HEK293 (cell line): ENCODE data around the gene CDK4.

ENCODE experiments used
- CTCF ChIA-PET: fragments of 350-600 bp; formaldehyde crosslinking; extraction: SDS; loops from one replicate; lab custom pipeline; 2021; ENCODE audit warnings: antibody characterized with exemption; lab: Yijun Ruan, JAX
- POLR2A ChIA-PET: fragments of 300-600 bp; formaldehyde crosslinking; extraction: SDS; loops from one replicate; lab custom pipeline; 2020; ENCODE audit warnings: antibody characterized with exemption, inconsistent platforms; lab: Yijun Ruan, JAX
- H3K27ac ChIP-seq: fragments of 200-500 bp; sonication (Bioruptor generic); 2 replicates; pipeline ENCODE4 v1.5.1; 2014; ENCODE audit warnings: low read depth, low read length, control low read depth, inconsistent platforms; ENCODE audit errors: extremely low read depth
- H3K36me3 ChIP-seq, 2 experiments: fragments of 200-500 bp in 1 of 2; sonication (Bioruptor generic) in 1 of 2; 1 replicate in 1 of 2; 2 replicates in 1 of 2; pipeline ENCODE4 v1.5.1; 2014 to 2017; ENCODE audit warnings: inconsistent platforms in 2 of 2, low read length in 2 of 2; ENCODE audit not compliant: control insufficient read depth in 2 of 2, insufficient read depth in 1 of 2
- H3K4me1 ChIP-seq: fragments of 200-500 bp; sonication (Bioruptor generic); 2 replicates; pipeline ENCODE4 v1.5.1; 2014; ENCODE audit warnings: mild to moderate bottlenecking, low read length, inconsistent platforms; ENCODE audit not compliant: control insufficient read depth, insufficient read depth
- H3K4me3 ChIP-seq: 2 replicates; pipeline ENCODE4 v1.5.1; 2011; ENCODE audit warnings: low read depth, mild to moderate bottlenecking, control low read depth, low read length, moderate library complexity
- H3K9me3 ChIP-seq: fragments of 200-500 bp; sonication (Bioruptor generic); 2 replicates; pipeline ENCODE4 v1.5.1; 2014; ENCODE audit warnings: low read depth, low read length, inconsistent platforms; ENCODE audit not compliant: control insufficient read depth, insufficient read depth
- EGR2 ChIP-seq: fragments of 450-650 bp; formaldehyde crosslinking; IDR thresholded peaks from 2 replicates; pipeline ENCODE4 v1.5.1; 2016; ENCODE audit warnings: low read depth, missing biosample characterization, missing genetic modification characterization
- GLI4 ChIP-seq: fragments of 450-650 bp; formaldehyde crosslinking; IDR thresholded peaks from 2 replicates; pipeline ENCODE4 v1.5.1; 2016; ENCODE audit warnings: missing biosample characterization, missing genetic modification characterization
- HOXA7 ChIP-seq: sonication (generic); formaldehyde crosslinking; IDR thresholded peaks from 2 replicates; pipeline ENCODE4 v1.8.1; 2022; ENCODE audit warnings: missing genetic modification reagents, borderline replicate concordance
- KLF1 ChIP-seq: fragments of 450-650 bp; formaldehyde crosslinking; IDR thresholded peaks from 2 replicates; pipeline ENCODE4 v1.5.1; 2016; ENCODE audit warnings: missing biosample characterization, missing genetic modification characterization
- WT1 ChIP-seq: fragments of 450-650 bp; formaldehyde crosslinking; IDR thresholded peaks from 2 replicates; pipeline ENCODE4 v1.5.1; 2016; ENCODE audit warnings: missing biosample characterization, missing genetic modification characterization
- ZBTB21 ChIP-seq: fragments of 450-650 bp; formaldehyde crosslinking; IDR thresholded peaks from 2 replicates; pipeline ENCODE4 v1.5.1; 2017; ENCODE audit warnings: missing biosample characterization, missing genetic modification characterization
- ZBTB48 ChIP-seq: fragments of 450-650 bp; formaldehyde crosslinking; IDR thresholded peaks from 2 replicates; pipeline ENCODE4 v1.5.1; 2016; ENCODE audit warnings: missing biosample characterization, missing genetic modification characterization
- ZFP3 ChIP-seq: fragments of 450-650 bp; formaldehyde crosslinking; IDR thresholded peaks from 2 replicates; pipeline ENCODE4 v1.5.1; 2016; ENCODE audit warnings: low read depth, missing biosample characterization, missing genetic modification characterization
- ZNF138 ChIP-seq: fragments of 450-650 bp; formaldehyde crosslinking; IDR thresholded peaks from 2 replicates; pipeline ENCODE4 v1.5.1; 2016; ENCODE audit warnings: missing biosample characterization, missing genetic modification characterization, borderline replicate concordance
- ZNF146 ChIP-seq: fragments of 450-650 bp; formaldehyde crosslinking; IDR thresholded peaks from 2 replicates; pipeline ENCODE4 v1.5.1; 2016; ENCODE audit warnings: missing biosample characterization, missing genetic modification characterization
- ZNF239 ChIP-seq: fragments of 450-650 bp; formaldehyde crosslinking; IDR thresholded peaks from 2 replicates; pipeline ENCODE4 v1.5.1; 2016; ENCODE audit warnings: missing biosample characterization, missing genetic modification characterization
- ZNF324 ChIP-seq: fragments of 450-650 bp; formaldehyde crosslinking; IDR thresholded peaks from 2 replicates; pipeline ENCODE4 v1.5.1; 2016; ENCODE audit warnings: missing biosample characterization, missing genetic modification characterization
- ZNF394 ChIP-seq: fragments of 450-650 bp; formaldehyde crosslinking; IDR thresholded peaks from 2 replicates; pipeline ENCODE4 v1.5.1; 2016; ENCODE audit warnings: missing biosample characterization, missing genetic modification characterization, mild to moderate bottlenecking, moderate library complexity, borderline replicate concordance
- ZNF423 ChIP-seq: fragments of 450-650 bp; formaldehyde crosslinking; IDR thresholded peaks from 2 replicates; pipeline ENCODE4 v1.5.1; 2016; ENCODE audit warnings: missing biosample characterization, missing genetic modification characterization
- ZNF48 ChIP-seq: fragments of 450-650 bp; formaldehyde crosslinking; IDR thresholded peaks from 2 replicates; pipeline ENCODE4 v1.5.1; 2016; ENCODE audit warnings: missing biosample characterization, missing genetic modification characterization
- ZNF544 ChIP-seq: fragments of 450-650 bp; formaldehyde crosslinking; IDR thresholded peaks from 2 replicates; pipeline ENCODE4 v1.5.0; 2017; ENCODE audit warnings: missing biosample characterization, missing genetic modification characterization
- ZNF596 ChIP-seq: fragments of 450-650 bp; IDR thresholded peaks from 2 replicates; pipeline ENCODE4 v1.5.0; 2018; ENCODE audit warnings: missing biosample characterization, mild to moderate bottlenecking, missing genetic modification characterization, moderate library complexity
- ZNF610 ChIP-seq: fragments of 450-650 bp; formaldehyde crosslinking; IDR thresholded peaks from 2 replicates; pipeline ENCODE4 v1.5.1; 2016; ENCODE audit warnings: missing biosample characterization, missing genetic modification characterization, borderline replicate concordance
- ZNF658 ChIP-seq: fragments of 450-650 bp; formaldehyde crosslinking; IDR thresholded peaks from 2 replicates; pipeline ENCODE4; 2016; ENCODE audit warnings: missing biosample characterization, missing genetic modification characterization
- ZNF707 ChIP-seq: fragments of 450-650 bp; formaldehyde crosslinking; IDR thresholded peaks from 2 replicates; pipeline ENCODE4 v1.5.1; 2016; ENCODE audit warnings: missing biosample characterization, missing genetic modification characterization
- TF ChIP-seq, protein P1 (sequence below): fragments of 450-650 bp; formaldehyde crosslinking; IDR thresholded peaks from 2 replicates; pipeline ENCODE4 v1.5.1; 2016; ENCODE audit warnings: missing biosample characterization, missing genetic modification characterization
- TF ChIP-seq, protein P2 (sequence below): fragments of 450-650 bp; formaldehyde crosslinking; IDR thresholded peaks from 2 replicates; pipeline ENCODE4 v1.5.1; 2016; ENCODE audit warnings: missing biosample characterization, missing genetic modification characterization
- TF ChIP-seq, protein P3 (sequence below): fragments of 450-650 bp; formaldehyde crosslinking; IDR thresholded peaks from 2 replicates; pipeline ENCODE4 v1.5.1; 2016; ENCODE audit warnings: missing biosample characterization, missing genetic modification characterization
- TF ChIP-seq, protein P4 (sequence below): fragments of 450-650 bp; formaldehyde crosslinking; IDR thresholded peaks from 2 replicates; pipeline ENCODE4 v1.5.1; 2016; ENCODE audit warnings: missing biosample characterization, missing genetic modification characterization
- TF ChIP-seq, protein P5 (sequence below): fragments of 450-650 bp; formaldehyde crosslinking; IDR thresholded peaks from 2 replicates; pipeline ENCODE4 v1.5.1; 2016; ENCODE audit warnings: missing biosample characterization, missing genetic modification characterization, borderline replicate concordance

The CDK4 gene

DNA sequence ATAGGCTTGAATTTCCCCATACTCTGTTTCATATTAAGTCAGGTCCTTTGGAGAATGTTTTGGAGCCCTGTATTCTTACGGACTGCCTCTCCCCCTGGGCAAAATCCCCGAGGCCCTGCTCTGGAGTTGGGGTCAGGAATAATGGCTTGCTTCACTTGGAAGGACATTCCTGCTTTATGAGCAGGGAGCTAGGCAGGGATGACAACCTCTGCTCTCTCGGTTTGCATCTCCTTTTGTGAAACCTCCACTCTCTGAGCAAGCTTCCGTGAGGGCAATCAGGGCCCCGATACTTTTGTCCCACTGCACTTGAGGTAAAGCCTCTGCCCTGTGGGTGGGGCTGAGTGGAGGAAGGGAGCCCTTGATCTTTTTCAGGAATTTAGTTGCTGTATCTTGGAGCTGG is 38.9 kb downstream of the CDK4 start:
- no peak for TF ChIP-seq ZNF146 (tag by site-specific recombination)
- TF ChIP-seq, protein P1, sequence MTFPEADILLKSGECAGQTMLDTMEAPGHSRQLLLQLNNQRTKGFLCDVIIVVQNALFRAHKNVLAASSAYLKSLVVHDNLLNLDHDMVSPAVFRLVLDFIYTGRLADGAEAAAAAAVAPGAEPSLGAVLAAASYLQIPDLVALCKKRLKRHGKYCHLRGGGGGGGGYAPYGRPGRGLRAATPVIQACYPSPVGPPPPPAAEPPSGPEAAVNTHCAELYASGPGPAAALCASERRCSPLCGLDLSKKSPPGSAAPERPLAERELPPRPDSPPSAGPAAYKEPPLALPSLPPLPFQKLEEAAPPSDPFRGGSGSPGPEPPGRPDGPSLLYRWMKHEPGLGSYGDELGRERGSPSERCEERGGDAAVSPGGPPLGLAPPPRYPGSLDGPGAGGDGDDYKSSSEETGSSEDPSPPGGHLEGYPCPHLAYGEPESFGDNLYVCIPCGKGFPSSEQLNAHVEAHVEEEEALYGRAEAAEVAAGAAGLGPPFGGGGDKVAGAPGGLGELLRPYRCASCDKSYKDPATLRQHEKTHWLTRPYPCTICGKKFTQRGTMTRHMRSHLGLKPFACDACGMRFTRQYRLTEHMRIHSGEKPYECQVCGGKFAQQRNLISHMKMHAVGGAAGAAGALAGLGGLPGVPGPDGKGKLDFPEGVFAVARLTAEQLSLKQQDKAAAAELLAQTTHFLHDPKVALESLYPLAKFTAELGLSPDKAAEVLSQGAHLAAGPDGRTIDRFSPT (tag by site-specific recombination): no peak
- TF ChIP-seq ZNF48: no peak
- TF ChIP-seq, protein P2, sequence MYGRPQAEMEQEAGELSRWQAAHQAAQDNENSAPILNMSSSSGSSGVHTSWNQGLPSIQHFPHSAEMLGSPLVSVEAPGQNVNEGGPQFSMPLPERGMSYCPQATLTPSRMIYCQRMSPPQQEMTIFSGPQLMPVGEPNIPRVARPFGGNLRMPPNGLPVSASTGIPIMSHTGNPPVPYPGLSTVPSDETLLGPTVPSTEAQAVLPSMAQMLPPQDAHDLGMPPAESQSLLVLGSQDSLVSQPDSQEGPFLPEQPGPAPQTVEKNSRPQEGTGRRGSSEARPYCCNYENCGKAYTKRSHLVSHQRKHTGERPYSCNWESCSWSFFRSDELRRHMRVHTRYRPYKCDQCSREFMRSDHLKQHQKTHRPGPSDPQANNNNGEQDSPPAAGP (tag by site-specific recombination): no peak
- no peak for TF ChIP-seq ZBTB48
- TF ChIP-seq ZFP3: no peak
- no peak for TF ChIP-seq ZNF324 (tag by site-specific recombination)
- no peak for TF ChIP-seq GLI4
- no peak for TF ChIP-seq ZNF394
- TF ChIP-seq ZNF596 (tag by site-specific recombination): no peak
- TF ChIP-seq, protein P3, sequence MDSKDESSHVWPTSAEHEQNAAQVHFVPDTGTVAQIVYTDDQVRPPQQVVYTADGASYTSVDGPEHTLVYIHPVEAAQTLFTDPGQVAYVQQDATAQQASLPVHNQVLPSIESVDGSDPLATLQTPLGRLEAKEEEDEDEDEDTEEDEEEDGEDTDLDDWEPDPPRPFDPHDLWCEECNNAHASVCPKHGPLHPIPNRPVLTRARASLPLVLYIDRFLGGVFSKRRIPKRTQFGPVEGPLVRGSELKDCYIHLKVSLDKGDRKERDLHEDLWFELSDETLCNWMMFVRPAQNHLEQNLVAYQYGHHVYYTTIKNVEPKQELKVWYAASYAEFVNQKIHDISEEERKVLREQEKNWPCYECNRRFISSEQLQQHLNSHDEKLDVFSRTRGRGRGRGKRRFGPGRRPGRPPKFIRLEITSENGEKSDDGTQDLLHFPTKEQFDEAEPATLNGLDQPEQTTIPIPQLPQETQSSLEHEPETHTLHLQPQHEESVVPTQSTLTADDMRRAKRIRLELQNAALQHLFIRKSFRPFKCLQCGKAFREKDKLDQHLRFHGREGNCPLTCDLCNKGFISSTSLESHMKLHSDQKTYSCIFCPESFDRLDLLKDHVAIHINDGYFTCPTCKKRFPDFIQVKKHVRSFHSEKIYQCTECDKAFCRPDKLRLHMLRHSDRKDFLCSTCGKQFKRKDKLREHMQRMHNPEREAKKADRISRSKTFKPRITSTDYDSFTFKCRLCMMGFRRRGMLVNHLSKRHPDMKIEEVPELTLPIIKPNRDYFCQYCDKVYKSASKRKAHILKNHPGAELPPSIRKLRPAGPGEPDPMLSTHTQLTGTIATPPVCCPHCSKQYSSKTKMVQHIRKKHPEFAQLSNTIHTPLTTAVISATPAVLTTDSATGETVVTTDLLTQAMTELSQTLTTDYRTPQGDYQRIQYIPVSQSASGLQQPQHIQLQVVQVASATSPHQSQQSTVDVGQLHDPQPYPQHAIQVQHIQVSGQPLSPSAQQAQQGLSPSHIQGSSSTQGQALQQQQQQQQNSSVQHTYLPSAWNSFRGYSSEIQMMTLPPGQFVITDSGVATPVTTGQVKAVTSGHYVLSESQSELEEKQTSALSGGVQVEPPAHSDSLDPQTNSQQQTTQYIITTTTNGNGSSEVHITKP (tag by site-specific recombination): no peak
- TF ChIP-seq ZBTB21 (tag by site-specific recombination): no peak
- TF ChIP-seq HOXA7 (CRISPR knock-in tag): no peak
- no peak for TF ChIP-seq ZNF707
- no peak for TF ChIP-seq ZNF423
- TF ChIP-seq, protein P4, sequence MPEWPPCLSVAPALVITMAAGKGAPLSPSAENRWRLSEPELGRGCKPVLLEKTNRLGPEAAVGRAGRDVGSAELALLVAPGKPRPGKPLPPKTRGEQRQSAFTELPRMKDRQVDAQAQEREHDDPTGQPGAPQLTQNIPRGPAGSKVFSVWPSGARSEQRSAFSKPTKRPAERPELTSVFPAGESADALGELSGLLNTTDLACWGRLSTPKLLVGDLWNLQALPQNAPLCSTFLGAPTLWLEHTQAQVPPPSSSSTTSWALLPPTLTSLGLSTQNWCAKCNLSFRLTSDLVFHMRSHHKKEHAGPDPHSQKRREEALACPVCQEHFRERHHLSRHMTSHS: no peak
- TF ChIP-seq ZNF658: no peak
- no peak for TF ChIP-seq ZNF610
- no peak overlapping the region for H3K4me3 ChIP-seq
- no peaks in the 10 kb centered on the region for H3K4me1 ChIP-seq
- no peak overlapping the region for H3K27ac ChIP-seq
- CTCF ChIA-PET: interaction anchor here (0.7 to 1.8 kb wide), 4 partner anchors 13 to 130 kb away, joined by 3 to 8 read pairs (median 4); no protein-coding TSS in a partner anchor
- POLR2A ChIA-PET: interaction anchor here (0.7 kb wide), 1 partner anchor 182 kb away, joined by 3 read pairs; no protein-coding TSS in a partner anchor
- no peaks in the 10 kb centered on the region for H3K9me3 ChIP-seq
- peaks cover 17 to 28% of the 10 kb centered on the region in 2 experiments; a peak in 2 of 3 replicates for H3K36me3 ChIP-seq

DNA sequence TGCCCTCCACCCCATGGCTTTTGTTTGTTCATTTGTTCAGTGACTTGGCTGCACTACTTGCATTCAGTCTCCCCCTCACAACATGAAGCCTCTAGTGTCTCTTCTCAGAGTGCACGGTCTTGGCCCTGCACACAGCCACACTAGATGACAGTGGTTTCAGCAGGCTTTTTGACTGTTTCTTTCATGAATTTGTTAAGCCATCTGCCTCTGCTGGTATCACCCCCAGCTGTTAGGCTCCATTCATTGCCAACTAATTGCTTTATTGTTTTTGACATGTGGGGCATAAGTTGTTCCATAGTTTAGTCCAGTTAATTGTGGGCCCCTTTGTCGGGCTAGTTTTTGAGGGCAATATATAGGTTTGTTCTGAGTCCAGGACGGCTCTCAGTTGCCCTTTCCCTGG is 39.4 kb downstream of the CDK4 start:
- ChIA-PET POLR2A (interaction anchor here (0.7 kb wide), 1 partner anchor 183 kb away, joined by 3 read pairs; no protein-coding TSS in a partner anchor), CTCF (interaction anchor here (0.6 to 1.8 kb wide), 4 partner anchors 14 to 253 kb away, joined by 3 to 8 read pairs (median 3); no protein-coding TSS in a partner anchor)
- H3K36me3 ChIP-seq: peaks cover 16 to 23% of the 10 kb centered on the region in 2 experiments; a peak in 2 of 3 replicates
- H3K4me1 ChIP-seq: no peaks in the 10 kb centered on the region
- no peak overlapping the region for H3K4me3 ChIP-seq
- no peak overlapping the region for H3K27ac ChIP-seq
- no peaks in the 10 kb centered on the region for H3K9me3 ChIP-seq
- TF ChIP-seq EGR2 (tag by site-specific recombination) (no peak), ZNF544 (tag by site-specific recombination) (no peak), ZNF138 (tag by site-specific recombination) (no peak), ZNF239 (tag by site-specific recombination) (no peak), KLF1 (tag by site-specific recombination) (no peak), WT1 (tag by site-specific recombination) (no peak)
- TF ChIP-seq, protein P5, sequence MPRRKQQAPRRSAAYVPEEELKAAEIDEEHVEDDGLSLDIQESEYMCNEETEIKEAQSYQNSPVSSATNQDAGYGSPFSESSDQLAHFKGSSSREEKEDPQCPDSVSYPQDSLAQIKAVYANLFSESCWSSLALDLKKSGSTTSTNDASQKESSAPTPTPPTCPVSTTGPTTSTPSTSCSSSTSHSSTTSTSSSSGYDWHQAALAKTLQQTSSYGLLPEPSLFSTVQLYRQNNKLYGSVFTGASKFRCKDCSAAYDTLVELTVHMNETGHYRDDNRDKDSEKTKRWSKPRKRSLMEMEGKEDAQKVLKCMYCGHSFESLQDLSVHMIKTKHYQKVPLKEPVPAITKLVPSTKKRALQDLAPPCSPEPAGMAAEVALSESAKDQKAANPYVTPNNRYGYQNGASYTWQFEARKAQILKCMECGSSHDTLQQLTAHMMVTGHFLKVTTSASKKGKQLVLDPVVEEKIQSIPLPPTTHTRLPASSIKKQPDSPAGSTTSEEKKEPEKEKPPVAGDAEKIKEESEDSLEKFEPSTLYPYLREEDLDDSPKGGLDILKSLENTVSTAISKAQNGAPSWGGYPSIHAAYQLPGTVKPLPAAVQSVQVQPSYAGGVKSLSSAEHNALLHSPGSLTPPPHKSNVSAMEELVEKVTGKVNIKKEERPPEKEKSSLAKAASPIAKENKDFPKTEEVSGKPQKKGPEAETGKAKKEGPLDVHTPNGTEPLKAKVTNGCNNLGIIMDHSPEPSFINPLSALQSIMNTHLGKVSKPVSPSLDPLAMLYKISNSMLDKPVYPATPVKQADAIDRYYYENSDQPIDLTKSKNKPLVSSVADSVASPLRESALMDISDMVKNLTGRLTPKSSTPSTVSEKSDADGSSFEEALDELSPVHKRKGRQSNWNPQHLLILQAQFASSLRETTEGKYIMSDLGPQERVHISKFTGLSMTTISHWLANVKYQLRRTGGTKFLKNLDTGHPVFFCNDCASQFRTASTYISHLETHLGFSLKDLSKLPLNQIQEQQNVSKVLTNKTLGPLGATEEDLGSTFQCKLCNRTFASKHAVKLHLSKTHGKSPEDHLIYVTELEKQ (tag by site-specific recombination): no peak
